ENCODE measurements around the gene KLHL6. TPM values are rescaled to one million over a fixed set of nuclear protein-coding genes. Genes with fewer than 3 reads are reported as not detected.
"Not testable (repeated sequence)": the region's sequence is repeated elsewhere in the genome, so short reads cannot be mapped to it uniquely, and the experiment has no call there.

The KLHL6 gene
- total RNA-seq, 1 donor from 2014 or later = 0.11 TPM

GRCh38 chr3:183576487-183577107 lies 21.1 kb upstream of the KLHL6 start:
- Histone ChIP-seq H2AFZ (ENCODE audit: low read depth, low read length) (no peak overlapping the region), H4K20me1 (ENCODE audit: insufficient read depth, low read length) (no peaks in the 10 kb centered on the region), H3K36me3 (ENCODE audit: insufficient read depth, low read length) (no peaks in the 10 kb centered on the region), H3K27ac (ENCODE audit: low read depth, low read length) (no peak overlapping the region), H3K4me3 (ENCODE audit: insufficient read depth, low read depth, low read length) (no peak overlapping the region), H3K9ac (ENCODE audit: low read length) (no peak overlapping the region), H3K27me3 (ENCODE audit: insufficient read depth, low read length) (peaks cover 23% of the 10 kb centered on the region), H3K4me2 (ENCODE audit: low read length) (no peak overlapping the region), H3K4me1 (ENCODE audit: insufficient read depth, low read length) (no peaks in the 10 kb centered on the region), H3K9me3 (ENCODE audit: insufficient read depth, low read depth, low read length) (no peaks in the 10 kb centered on the region), H3K79me2 (ENCODE audit: insufficient read depth, low read length) (no peaks in the 10 kb centered on the region)
- FAIRE-seq = no peak
- H3K27me3 Mint-ChIP-seq (ENCODE audit: low read depth, unreplicated experiment) = peaks cover 15% of the 10 kb centered on the region
- H3K4me1 Mint-ChIP-seq (ENCODE audit: low read depth, unreplicated experiment) = no peaks in the 10 kb centered on the region
- no peak overlapping the region for H3K4me3 Mint-ChIP-seq (ENCODE audit: unreplicated experiment)
- DNase-seq (ENCODE audit: low read depth) = no peak
- TF ChIP-seq CTCF (IDR thresholded peaks at IDR 0.05; ENCODE audit: insufficient read depth, low read depth, low read length) = no peak
- no peak for TF ChIP-seq EZH2 (IDR thresholded peaks at IDR 0.05; ENCODE audit: insufficient read depth, low read length)
- H3K9me3 Mint-ChIP-seq (ENCODE audit: unreplicated experiment) = peaks cover 8% of the 10 kb centered on the region
- no peaks in the 10 kb centered on the region for H3K36me3 Mint-ChIP-seq (ENCODE audit: low read depth, unreplicated experiment)
- H3K27ac Mint-ChIP-seq (ENCODE audit: unreplicated experiment) = no peak overlapping the region

- Histone ChIP-seq H3K4me3 (ENCODE audit: insufficient read depth, low read depth, low read length) (no peak overlapping the region), H3K27me3 (ENCODE audit: insufficient read depth, low read length) (peaks cover 9% of the 10 kb centered on the region), H3K4me2 (ENCODE audit: low read length) (no peak overlapping the region), H3K9ac (ENCODE audit: low read length) (no peak overlapping the region), H2AFZ (ENCODE audit: low read depth, low read length) (no peak overlapping the region), H4K20me1 (ENCODE audit: insufficient read depth, low read length) (no peaks in the 10 kb centered on the region), H3K79me2 (ENCODE audit: insufficient read depth, low read length) (no peaks in the 10 kb centered on the region), H3K27ac (ENCODE audit: low read depth, low read length) (no peak overlapping the region), H3K36me3 (ENCODE audit: insufficient read depth, low read length) (no peaks in the 10 kb centered on the region), H3K9me3 (ENCODE audit: insufficient read depth, low read depth, low read length) (no peaks in the 10 kb centered on the region), H3K4me1 (ENCODE audit: insufficient read depth, low read length) (no peaks in the 10 kb centered on the region)
- peaks cover 3% of the 10 kb centered on the region for H3K27me3 Mint-ChIP-seq (ENCODE audit: low read depth, unreplicated experiment)
- no peaks in the 10 kb centered on the region for H3K36me3 Mint-ChIP-seq (ENCODE audit: low read depth, unreplicated experiment)
- no peak overlapping the region for H3K27ac Mint-ChIP-seq (ENCODE audit: unreplicated experiment)
- H3K9me3 Mint-ChIP-seq (ENCODE audit: unreplicated experiment) = peaks cover 3% of the 10 kb centered on the region
- no peak for FAIRE-seq
- H3K4me1 Mint-ChIP-seq (ENCODE audit: low read depth, unreplicated experiment) = no peaks in the 10 kb centered on the region
- no peak for DNase-seq (ENCODE audit: low read depth)
- no peak overlapping the region for H3K4me3 Mint-ChIP-seq (ENCODE audit: unreplicated experiment)
- no peak for TF ChIP-seq EZH2 (IDR thresholded peaks at IDR 0.05; ENCODE audit: insufficient read depth, low read length)
Observed at GRCh38 chr3:183572935-183573334, 17.4 kb upstream of the KLHL6 start.

DNA sequence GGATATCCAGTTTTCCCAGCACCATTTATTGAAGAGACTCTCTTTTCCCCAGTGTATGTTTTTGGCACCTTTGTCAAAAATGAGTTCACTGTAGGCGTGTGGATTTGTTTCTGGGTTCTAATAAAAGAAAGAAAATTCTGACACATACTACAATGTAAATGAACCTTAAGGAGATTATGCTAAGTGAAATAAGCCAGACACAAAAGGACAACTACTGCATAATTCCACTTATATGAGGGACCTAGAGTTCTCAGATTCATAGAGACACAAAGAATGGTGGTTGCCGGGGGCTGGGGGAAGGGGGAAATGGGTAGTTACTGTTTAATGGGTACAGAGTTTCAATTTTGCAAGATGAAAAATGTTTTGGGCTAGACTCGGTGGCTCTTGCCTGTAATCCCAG lies 14.7 kb upstream of the KLHL6 start:
- not testable (repeated sequence) for H3K27me3 ChIP-seq (ENCODE audit: insufficient read depth, low read length); H3K79me2 ChIP-seq (ENCODE audit: insufficient read depth, low read length); H3K27me3 Mint-ChIP-seq (ENCODE audit: low read depth, unreplicated experiment); H3K9me3 ChIP-seq (ENCODE audit: insufficient read depth, low read depth, low read length); H3K4me3 ChIP-seq (ENCODE audit: insufficient read depth, low read depth, low read length); H3K4me1 Mint-ChIP-seq (ENCODE audit: low read depth, unreplicated experiment); H3K4me1 ChIP-seq (ENCODE audit: insufficient read depth, low read length); H3K27ac ChIP-seq (ENCODE audit: low read depth, low read length); H3K36me3 Mint-ChIP-seq (ENCODE audit: low read depth, unreplicated experiment); H4K20me1 ChIP-seq (ENCODE audit: insufficient read depth, low read length); H2AFZ ChIP-seq (ENCODE audit: low read depth, low read length); FAIRE-seq; DNase-seq (ENCODE audit: low read depth); H3K9ac ChIP-seq (ENCODE audit: low read length); H3K4me2 ChIP-seq (ENCODE audit: low read length); H3K4me3 Mint-ChIP-seq (ENCODE audit: unreplicated experiment); H3K27ac Mint-ChIP-seq (ENCODE audit: unreplicated experiment); H3K36me3 ChIP-seq (ENCODE audit: insufficient read depth, low read length); H3K9me3 Mint-ChIP-seq (ENCODE audit: unreplicated experiment)

All from astrocyte (in vitro differentiated cells and primary cell).